GM18507 (cell line): ENCODE data around the gene MLC1.

ENCODE experiments used
- DNase-seq: peaks from one replicate; pipeline ENCODE4 v3.0.0; 2011; ENCODE audit warnings: low read depth; ENCODE audit not compliant: insufficient read length; ENCODE audit errors: extremely low spot score
- FAIRE-seq: peaks from 2 replicates; lab custom pipeline; 2011; peaks lifted over from hg19 to GRCh38; lab: Jason Lieb, UNC

MLC1 gene

DNA sequence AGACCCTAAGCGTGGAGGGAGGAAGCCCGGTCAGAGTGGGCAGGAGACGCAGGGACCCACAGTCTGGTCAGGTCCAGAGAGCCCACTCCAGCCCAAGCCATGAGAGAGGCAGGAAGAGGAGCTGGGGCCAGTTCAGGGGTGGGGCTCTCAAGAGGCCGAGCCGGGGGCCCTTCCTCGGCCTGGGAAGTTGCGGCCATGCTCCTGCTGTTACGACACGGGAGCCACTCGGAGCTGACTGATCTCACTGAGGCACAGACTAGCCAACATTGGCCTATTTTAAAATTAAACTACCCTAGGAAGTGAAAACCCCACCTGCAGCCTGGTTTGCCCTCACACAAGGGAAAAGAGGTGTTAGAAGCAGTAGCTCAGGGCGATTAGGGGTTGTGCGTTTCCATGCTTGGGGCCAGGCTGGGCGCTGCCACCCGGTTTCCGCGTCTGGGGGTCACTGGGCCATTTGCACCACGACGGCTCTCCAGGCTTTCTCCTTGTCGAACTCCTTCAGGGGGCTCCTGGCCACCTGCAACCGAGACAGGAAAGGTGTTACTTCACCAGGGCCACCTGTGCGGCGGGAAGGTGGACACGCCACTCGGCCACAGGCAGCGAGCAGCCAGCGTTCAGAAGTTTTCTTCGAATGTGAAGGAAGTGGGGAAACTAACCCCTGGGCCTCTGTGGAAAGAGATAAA, 23.9 kb downstream of the MLC1 start:
- FAIRE-seq (no peak), DNase-seq (no peak)

DNA sequence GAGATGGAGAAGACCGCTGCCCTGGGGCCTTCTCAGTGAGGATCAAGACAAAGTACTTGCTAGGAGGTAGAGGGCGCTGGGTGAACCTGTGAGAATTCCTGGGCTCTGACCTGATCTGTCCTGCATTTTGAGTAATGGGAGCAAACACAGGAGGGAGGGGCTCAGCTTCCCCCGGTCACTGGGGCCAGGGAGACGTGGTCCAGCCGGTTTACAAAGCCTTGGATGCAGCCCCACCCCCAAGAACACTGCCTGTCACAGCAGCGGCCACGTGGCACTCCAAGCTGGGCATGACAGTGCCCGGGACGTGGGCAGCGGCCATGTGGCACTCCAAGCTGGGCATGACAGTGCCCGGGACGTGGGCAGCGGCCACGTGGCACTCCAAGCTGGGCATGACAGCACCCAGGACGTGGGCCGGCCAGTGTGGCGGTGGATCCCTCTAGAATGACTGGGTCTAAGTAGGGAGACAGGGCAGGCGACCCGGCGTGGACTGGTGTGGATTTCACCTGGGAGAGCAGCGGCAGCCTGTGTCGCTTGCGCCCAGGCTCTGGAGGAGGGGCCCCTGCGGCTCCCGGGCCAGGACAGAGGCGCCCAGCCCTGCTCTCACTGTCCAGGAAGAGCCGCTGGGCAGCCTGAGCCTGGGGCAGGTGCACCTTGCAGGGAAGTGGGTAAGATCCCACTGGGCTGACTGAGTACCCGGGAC, 24.6 kb downstream of the MLC1 start:
- DNase-seq (no peak), FAIRE-seq (no peak)

DNA sequence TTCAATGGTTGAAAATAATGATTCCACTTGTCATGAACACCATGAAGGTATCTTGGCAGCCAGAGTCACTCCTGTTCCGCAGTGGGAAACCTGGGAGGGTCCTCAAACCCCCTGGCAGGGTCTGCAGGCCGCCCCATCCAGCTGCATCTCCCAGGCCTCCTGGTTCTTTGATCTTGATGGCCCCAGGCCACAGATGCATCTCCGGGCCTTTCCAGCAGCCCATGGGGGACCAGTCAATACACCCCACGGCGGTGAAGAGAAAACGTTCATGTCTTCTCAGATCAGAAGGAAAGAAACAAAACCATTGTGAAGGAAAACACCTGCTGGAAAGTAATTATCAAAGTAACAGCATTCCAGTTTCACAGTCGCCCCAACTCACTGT, 25.4 kb downstream of the MLC1 start:
- FAIRE-seq (no peak), DNase-seq (no peak)

DNA sequence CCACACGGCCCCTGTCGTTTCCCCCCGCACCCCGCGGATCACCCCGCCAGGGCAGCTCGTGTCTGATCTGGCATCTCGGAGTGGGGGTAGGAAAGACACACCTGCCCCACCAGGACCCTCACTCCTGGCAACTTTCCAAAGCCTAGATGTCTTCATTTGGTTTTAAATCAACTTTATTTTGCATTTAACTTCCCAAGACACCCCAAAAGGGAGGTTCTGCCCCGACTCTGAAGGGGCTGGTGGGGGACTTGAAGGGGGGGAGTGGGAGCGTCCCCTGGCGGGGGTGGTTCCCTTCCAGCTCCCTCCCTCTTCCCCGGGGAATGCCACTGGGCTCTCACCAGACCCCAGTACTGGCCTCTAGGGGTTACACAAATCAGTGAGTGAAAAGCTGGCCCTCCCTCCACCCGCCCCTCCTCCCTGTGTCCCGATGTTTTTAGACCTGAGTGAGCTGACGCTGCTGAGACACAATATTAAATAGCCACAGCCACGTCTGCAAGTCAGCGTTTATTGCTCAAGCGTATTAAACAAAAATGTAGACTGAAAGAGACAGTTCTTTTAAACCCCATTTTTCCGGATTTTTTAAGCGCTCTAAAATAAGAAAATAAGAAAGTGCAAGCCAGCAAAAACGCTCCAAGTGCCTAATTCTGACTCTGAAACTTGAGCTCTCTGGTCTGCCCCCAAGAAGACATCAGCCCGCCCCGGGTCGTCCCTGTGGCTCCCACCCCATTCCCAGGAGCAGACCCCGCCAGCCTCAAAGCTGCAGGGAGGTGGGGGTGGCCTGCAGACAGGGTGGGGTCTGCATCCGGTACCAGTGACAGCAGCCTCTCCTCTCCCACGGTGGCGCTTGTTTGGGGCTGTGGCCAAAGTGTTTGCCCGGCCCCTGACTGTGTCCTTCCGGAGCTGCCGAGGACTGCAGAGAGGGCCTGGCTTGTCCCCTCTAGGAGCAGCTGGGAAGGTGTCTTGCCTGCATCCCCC, 26.0 kb downstream of the MLC1 start:
- no peak for FAIRE-seq
- DNase-seq, result no peak

DNA sequence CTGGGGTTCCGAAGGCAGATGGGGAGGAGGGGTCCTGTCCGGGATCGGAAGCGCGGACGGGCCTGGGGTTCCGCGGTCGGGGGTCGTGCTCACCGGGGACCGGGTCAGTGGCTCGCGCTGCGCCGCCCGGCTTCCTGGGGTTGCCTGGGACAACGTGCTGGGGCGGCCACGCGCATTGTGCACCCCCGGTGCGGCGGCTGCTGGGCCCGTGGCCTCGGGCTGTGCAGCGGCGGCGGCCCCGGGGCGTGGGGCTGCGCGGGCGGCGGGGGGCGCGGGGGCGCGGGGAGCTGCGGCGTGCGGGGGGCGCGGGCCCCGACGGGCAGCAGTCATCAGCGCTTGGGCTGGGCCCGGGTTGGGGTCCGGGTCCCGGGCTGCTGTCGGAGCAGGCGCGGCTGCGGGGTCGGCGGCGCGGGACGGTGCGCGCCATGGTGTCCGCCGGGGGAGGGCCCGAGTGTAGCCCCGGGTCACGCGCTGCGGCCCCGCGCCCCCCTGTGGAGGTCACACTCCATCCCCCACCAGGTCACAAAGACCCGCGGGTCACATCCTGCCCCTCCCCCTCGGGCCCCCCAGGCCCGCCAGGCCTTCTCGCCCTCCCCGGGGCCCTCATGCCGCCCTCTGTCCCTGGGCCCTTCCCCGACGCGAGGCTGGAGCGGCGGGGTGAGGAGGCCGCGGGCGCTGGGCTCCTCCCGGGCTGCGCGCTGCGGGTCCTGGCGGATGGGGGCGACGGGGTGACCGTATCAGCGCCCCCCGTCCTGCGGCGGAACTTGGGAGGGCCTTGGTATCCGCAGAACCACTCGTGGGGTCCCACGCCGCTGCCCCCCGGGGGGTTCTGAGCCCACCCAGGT, 26.9 kb downstream of the MLC1 start, which contains the start of gene TTLL8:
TSS of gene TTLL8 (minus strand) at position 238 of the 845 bp plus-strand sequence.
- DNase-seq (no peak), FAIRE-seq (no peak)

DNA sequence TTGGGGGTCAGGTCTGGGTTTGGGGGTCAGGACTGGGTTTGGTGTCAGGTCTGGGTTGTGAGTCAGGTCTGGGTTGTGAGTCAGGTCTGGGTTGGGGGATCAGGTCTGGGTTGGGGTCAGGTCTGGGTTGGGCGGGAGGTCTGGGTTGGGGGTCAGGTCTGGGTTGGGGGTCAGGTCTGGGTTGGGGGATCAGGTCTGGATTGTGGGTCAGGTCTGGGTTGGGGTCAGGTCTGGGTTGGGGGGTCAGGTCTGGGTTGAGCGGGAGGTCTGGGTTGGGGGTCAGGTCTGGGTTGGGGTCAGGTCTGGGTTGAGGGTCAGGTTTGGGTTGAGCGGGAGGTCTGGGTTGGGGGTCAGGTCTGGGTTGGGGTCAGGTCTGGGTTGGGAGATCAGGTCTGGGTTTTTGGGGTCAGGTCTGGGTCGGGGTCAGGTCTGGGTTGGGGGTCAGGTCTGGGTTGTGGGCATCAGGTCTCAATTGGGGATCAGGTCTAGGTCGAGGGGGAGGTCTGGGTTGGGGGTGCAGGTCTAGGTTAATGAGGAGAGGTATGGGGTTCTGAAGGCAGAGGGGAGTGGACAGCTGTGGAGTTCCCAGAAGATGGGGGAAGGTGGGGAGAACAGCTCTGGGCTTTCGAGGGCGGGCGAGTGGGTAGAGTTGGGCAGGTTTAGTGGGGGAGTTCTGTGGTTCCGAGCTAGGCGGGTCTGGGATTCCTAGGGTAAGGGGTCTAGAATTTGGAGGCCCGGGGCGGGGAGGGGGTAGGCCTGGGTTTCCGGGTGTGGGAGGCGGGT, 27.8 kb downstream of the MLC1 start:
- DNase-seq (no peak), FAIRE-seq (no peak)

DNA sequence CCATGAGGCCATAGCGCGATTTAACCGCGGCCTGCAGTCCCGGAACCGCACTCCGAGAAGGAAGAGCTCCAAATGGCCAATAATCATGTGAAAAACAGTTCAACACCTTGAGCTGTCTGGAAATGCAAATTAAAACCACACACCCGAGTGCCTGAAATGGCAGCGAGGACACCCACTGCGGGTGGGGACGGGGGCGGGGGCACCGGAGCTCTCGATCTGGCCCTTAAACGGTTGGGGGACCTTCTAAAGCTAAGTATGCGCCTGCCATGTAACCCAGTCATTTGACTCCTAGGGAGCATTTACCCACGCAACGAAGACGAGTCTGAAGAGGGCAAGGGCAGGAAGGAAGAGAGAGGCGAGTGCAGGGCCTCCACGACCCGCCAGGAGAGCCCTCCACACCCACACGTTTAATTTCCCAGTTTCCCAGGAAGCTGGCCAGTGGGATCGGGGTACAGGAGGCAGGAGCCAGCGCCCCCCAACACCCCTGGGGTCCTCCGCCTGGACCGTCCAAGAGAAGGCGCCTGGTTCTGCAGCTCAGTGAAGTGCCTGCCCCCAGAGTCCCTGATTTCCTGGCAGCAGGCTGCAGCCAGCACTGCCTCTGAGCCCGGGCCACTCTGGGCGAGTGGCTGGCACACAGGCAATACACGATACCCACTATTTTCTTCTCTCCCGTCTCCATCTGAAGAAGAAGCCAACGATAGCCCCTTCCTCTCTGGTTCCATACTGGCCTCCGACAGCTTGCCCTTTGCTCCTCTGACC, 28.8 kb downstream of the MLC1 start:
- DNase-seq, result no peak
- FAIRE-seq, result no peak

DNA sequence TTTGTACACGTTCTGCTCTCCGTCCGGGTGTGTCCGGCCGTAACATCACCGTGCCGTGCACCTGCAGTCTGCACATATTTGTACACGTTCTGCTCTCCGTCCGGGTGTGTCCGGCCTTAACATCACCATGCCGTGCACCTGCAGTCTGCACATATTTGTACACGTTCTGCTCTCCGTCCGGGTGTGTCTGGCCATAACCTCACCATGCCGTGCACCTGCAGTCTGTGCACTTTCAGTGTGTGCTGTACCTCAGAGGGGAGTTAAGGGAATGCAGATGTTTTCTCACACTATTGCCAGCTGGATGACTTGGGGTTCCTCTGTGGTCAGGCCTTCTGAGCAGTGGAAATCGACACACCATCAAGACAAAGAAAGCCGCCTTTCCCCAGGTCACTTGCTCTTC, 31.4 kb downstream of the MLC1 start:
- FAIRE-seq, result no peak
- no peak for DNase-seq

DNA sequence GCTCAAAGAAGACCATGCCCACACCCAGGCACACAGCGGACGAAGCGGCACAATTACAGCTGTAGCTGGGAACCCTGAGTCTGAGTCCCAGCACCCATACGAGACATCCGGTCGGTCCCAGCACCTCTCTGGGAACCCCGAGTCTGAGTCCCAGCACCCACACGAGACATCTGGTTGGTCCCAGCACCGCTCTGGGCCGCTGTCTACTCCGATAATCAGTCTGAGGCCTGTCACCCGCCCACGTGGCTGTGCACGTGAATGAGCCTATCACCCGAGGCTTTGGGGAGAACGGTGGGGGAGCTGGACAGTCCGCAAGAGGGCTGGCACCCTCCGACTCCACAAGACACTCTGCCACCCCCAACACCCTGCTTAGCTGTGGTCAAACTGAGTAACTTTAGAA, 33.3 kb downstream of the MLC1 start:
- no peak for FAIRE-seq
- no peak for DNase-seq

DNA sequence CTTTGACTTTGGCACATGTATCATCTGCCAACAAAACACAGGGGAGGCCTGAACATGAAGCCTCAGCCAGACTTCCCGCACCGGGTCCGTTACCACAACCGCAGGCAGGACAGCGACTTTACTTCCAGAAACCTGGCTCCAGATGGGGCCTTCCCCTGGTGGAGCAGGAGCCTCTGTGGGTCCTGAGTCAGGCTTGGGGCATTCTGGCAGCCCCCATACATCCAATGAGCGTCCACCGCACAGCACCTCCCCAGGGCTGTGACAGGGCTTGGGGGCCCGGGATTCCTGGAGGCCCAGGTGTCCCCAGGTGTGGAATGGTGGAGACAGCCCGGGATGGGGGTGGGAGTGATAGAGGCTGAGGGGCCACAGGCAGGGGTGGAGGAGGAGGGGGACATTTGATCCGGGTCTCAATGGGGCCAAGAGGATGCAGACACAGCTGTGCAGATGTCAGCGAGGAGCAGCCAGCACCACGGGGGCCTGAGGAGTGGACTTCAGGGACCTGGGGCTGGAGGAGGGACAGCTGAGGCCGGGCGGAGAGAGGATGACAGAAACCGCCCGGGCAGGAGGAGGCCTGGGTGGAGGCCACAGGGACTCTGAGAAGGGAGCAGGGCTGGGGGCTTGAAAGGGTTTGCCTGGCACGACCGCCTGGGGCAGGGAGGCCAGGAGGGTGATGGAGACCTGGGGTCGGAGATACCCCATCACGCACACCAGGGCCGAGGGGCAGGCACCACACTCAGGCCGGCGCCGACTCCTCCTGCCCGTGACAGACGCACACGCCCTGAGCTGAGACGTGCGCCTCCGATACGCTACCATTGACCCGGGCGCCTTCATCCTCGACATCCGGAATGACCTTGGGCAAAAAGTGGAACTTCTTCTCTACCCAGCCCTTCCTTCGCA, 35.7 kb downstream of the MLC1 start:
- FAIRE-seq (no peak), DNase-seq (no peak)

DNA sequence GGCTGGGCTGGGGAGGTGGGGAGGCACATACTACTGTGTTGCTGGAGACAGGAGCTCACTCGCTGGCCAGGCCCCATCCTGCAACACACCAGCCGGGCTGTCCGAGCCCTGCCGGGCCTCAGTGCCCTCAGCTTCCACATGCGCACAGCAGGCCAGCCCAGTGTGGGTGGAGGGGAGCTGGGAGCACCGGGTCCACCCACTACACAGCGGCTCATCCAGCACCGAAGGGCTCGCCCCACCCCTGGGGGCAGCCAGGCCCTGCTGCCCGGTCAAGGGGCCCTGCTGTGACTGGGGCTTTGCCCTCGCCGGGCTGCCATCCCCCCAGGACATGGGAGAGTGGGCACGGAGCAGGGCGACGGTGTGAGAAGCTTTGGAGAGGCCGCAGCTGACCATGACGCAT, 36.4 kb downstream of the MLC1 start:
- no peak for DNase-seq
- no peak for FAIRE-seq

DNA sequence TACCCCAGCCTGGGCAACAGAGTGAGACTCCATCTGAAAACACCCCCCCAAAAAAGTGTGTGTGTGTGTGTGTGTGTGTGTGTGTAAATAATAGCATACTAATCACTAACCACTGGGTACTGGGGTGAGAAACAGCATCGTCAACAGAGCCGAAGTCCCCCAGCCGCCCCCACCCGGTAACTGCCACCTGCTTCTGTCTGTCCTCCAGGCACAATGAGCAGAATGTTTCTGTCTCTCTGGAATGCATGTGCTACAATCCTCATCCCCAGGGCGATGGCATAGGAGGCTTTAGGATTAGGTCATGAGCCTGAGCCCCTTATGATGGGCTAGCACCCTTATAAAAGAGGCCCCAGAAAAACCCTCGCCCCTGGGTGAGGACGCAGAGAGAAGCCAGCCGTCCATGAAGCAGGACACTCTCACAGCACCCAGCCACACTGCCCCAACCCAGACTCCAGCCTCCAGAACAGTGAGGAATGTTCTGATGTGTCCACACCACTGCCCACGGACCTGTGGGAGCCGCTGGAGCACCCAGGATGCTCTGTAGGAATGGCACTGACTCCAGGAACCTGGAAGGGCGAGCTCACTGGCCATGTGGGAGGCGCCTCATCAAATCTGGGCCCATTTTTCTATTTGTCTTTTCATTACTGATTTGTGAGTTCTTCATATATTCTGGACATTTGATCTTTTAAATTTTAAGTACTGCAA, 37.0 kb downstream of the MLC1 start:
- FAIRE-seq (no peak), DNase-seq (no peak)

DNA sequence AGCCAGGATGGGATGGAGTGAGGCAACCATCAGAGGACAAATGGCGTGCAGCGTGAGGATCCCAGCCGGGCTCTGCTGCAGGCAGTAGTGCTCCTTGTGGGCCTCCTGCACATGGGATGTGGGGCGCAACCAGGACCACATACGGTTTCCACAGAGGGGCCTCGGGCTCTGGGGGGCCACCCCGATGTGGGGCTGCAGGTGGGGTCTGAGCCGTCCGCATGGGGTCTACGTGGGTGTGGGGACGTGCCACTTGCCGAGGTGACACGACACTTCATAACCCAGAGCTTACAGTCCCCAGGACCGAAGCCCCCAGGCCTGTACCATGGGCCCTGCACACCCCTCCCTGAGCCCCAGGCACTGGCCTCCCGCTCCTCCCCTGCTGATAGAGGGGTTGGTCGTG, 37.9 kb downstream of the MLC1 start:
- DNase-seq, result no peak
- FAIRE-seq, result no peak

DNA sequence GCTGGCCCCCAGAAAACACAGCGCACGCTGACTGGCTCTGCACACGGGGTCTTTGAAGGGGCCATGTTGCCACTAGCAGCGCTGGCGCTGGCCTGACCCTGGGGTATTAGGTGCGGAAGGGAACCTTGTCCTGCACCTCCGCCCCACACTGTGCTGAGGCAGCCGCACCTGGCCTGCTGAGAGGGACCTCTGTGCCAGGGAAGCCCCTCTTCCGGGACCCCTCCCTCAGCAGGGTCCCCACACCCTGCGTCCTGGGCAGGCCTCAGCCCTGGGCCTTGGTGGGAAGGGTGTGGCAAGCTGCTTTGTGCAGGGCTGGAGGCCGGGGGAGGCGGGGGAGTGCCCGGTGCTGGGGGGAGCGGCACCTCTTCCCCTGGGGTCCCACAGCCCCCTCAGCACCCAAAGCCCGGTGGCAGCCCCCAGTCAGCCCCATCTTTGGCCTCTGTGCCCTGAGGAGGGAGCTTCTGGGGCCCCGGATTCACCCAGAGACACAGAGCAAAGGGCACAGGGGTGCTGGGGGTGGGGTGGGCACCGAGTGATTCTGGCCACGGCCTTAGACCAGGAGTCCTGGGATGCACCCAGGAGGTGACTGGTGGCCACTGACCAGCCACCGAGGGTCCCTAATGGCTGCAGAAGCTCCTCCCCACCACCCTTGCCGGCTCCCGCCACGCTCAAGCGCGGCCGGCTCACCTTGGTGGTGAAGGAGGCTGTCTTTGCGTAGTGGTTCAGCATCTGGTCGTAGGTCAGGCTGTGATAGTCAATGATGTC, 38.6 kb downstream of the MLC1 start:
- DNase-seq (no peak), FAIRE-seq (no peak)

DNA sequence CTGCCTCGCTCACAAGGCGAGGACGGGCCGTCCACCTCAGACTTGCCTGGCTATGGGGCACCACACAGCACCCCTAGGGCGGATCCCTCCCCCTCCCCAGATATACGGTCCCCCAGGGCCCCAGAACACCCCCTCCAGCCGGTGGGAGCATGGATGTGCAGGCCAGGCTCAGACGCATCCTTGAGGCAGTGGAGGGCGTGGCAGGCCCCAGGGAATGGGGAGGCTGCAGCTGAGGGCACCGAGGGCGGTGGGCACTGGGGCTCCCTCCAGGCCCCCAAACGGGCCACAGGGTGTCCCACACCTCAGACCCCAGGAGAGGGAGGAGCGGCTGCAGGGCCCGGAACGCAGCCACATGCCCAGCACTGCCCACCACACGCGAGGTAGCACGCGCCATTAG, 39.2 kb downstream of the MLC1 start:
- FAIRE-seq, result no peak
- DNase-seq, result no peak
